GM19468 (cell line): Measurements from ENCODE around the gene NOXO1.
A peak's percentile ranks its signal among the peaks of the same experiment; 100 is the strongest.
"Not testable (repeated sequence)": the region's sequence is repeated elsewhere in the genome, so short reads cannot be mapped to it uniquely, and the experiment has no call there.

Source experiments
- ATAC-seq: cut with Tn5 transposase; IDR thresholded peaks from one replicate; pipeline ENCODE4 v1.9.1; 2021; ENCODE audit warnings: mild to moderate bottlenecking, moderate library complexity, moderate number of reproducible peaks; ENCODE audit not compliant: unreplicated experiment; ENCODE audit errors: extremely low read depth

The NOXO1 gene

DNA sequence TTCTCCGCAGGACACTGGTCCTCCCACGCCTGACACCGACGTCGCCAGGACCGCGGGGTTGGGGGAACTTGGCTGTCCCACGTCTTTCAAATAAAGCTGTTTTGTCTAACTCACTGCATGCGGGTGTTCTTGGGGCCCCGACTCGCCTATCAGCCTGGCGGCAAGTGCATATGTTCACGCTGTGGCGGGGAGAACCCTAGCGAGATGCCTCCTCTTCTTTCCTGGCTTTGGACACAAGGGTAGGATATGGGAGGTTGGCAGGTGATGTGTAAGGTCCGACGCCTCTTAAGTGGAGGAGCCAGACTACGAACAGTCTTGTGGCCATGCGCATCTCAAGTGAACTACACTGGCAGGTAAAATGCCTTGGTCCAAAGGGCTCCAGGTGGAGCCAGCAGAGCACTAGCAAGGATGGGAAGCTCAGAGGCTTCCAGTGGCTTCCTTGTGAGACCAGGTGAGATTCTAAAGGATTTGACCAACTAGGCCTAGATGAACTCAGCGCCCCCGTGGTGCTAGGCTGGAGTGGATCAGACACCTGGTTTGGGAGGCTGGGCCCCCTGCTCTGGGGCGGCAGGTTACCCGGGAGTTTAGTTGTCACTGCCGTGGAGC lies 15.8 kb downstream of the NOXO1 start:
- no peak for ATAC-seq

- ATAC-seq: peak; percentile 80
Measured at GRCh38 chr16:1964506-1965395, 16.5 kb downstream of the NOXO1 start, which contains the start of gene RPS2. Gene RPS2, minus strand, starts transcription at chr16:1964826. Its CDS starts 201 bp downstream, at chr16:1964625.

- ATAC-seq: no peak
Measured at GRCh38 chr16:1963806-1964505, 17.3 kb downstream of the NOXO1 start.

DNA sequence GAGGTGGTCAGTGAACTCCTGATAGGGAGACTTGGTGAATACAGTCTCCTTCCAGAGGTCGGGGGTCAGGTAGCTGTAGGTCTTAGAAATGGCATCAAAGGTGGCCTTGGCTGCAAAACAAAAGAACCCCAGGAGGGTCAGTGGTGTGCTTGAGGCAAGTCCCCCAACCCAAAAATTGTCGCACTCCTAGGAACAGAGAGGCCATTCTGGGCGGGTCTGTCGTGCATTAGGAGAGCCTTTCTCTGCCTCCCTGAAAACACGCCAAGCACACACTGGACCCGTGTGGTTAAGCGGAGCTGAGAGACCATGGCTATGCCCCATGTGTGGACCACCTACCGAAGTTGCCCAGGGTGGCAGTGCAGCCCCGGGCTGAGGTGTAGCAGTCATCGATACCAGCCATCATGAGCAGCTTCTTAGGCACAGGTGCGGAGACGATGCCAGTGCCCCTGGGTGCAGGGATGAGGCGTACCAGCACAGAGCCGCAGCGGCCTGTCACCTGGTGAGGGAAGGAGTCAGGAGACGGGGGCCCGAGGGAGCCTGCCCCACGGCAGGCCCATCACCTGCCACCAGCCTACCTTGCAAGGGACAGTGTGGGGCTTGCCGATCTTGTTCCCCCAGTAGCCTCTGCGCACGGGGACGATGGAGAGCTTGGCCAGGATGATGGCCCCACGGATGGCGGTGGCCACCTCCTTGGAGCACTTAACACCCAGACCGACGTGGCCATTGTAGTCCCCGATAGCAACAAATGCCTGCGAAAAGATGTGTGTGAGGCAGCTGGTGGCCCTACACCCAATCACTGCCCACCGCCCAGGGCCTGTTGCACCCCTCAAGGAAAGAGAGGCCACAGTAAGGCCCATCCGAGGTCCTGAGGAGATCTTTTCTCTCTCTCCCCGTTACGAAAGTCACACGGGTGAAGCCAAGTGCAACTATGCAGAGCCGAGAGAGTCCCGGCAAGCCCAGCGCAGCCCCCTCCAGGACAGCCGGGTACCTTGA lies 18.8 kb downstream of the NOXO1 start:
- not testable (repeated sequence) for ATAC-seq

- no peak for ATAC-seq
Measured at GRCh38 chr16:1961651-1962067, 19.6 kb downstream of the NOXO1 start.

DNA sequence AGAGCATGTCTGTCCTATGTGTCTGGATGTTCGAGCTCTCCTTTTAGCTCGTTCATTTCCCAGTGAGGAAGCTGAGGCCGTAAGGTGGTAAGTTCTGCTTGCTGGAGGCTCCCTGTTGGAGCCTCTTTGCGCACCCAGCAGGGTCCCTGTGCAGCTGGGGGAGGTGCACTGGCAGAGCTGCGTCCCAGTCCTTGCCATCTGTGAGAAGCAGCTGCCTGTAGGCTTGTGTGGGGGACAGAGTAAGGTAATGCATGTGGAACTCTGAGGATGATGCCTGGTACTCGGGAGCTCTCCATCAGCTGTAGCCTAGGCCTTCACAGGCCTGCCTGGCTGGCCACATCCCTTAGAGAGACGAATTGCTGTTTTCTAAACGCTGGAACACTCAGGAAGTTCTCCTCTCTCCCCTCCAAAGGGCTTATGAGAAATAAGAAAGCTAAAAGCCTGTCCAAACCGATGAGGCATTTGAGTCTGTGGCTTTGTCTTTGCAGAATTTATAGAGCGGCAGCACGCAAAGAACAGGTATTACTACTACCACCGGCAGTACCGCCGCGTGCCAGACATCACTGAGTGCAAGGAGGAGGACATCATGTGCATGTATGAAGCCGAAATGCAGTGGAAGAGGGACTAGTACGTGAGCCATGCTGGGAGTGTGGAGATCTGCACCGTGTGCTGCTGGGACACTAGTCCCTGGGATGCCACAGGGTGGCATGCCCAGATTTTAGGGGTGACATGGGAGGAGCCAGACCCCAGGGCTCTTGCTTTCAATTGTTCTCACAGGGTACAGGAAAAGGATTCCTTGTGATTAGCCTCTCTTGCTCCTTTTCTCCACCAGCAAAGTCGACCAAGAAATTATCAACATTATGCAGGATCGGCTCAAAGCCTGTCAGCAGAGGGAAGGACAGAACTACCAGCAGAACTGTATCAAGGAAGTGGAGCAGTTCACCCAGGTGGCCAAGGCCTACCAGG lies 20.3 kb downstream of the NOXO1 start:
- no peak for ATAC-seq

GRCh38 chr16:1959269-1960039 lies 21.8 kb downstream of the NOXO1 start, which contains the start of gene NDUFB10:
Gene NDUFB10, plus strand, starts transcription at chr16:1959538. Its CDS starts 87 bp downstream, at chr16:1959625.
- ATAC-seq: peak; percentile 84

DNA sequence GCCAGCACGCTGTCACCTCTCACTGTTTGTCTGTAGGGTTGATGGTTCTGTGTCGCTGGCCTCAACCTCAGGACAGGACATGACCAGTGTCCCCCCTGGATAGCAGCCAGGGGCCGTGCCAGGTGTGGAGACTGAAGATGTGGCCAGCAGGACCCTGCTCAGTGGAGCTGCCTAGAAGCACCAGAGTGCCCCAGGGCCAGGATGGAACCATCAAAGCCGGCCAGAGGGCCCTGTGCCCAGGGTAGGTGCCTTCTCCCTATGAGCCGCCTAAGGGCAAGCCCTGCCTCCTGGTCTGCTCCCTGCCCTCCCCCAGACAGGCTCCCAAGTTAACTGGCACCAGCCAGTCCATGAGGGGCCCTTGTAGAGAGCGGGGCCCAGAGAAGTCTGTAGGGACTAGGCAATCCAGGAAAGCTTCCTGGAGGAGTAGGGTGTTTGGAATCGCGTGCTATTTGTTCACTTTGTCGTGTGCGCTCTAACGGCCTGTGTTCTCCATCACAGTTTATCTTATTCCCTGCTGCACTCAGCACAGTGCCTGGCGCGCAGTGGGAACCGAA lies 22.5 kb downstream of the NOXO1 start:
- no peak for ATAC-seq

DNA sequence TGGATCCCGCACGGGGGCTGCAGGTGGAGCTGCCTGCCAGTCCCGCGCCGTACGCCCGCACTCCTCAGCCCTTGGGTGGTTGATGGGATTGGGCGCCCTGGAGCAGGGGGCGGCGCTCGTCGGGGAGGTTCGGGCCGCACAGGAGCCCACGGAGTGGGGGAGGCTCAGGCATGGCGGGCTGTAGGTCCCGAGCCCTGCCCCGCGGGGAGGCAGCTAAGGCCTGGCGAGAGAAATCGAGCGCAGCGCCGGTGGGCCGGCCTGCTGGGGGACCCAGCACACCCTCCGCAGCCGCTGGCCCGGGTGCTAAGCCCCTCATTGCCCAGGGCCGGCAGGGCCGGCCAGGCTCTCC lies 23.2 kb downstream of the NOXO1 start:
- not testable (repeated sequence) for ATAC-seq

GRCh38 chr16:1957434-1958142 lies 23.7 kb downstream of the NOXO1 start:
- ATAC-seq: not testable (repeated sequence)

GRCh38 chr16:1953734-1954133 lies 27.5 kb downstream of the NOXO1 start:
- no peak for ATAC-seq

GRCh38 chr16:1950559-1950958 lies 30.7 kb downstream of the NOXO1 start:
- no peak for ATAC-seq

DNA sequence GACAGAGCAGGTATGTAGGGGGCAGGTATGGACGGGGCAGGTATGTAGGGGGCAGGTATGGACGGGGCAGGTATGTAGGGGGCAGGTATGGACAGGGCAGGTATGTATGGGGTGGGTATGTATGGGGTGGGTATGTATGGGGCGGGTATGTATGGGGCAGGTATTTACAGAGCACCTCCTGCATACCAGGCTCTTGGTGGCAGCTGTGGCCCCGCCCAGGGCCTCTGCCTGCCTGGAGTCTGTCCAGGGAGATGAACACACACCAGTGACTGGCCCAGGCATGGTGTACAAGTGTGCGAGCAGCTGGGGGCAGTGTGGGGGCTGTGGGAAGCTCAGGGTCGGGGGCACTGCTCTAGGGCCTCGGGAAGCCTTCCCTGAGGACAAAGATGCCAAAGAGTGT lies 31.2 kb downstream of the NOXO1 start:
- ATAC-seq: no peak

GRCh38 chr16:1949507-1949906 lies 31.8 kb downstream of the NOXO1 start:
- no peak for ATAC-seq

DNA sequence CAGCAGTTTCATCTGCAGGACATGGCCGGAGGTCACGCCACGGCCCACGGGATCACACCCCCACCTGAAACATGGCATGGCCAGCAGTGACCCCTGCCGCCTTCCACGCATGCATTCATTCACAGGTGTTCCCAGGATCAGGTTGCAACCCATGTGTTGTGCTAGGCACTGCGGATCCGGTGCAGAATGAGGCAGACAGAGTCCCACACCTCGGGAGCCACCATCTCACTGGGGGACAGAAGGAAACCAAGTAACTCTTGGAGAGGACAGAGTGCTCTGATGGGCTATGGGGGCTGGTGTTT lies 33.9 kb downstream of the NOXO1 start:
- ATAC-seq: no peak

GRCh38 chr16:1946495-1947368 lies 34.5 kb downstream of the NOXO1 start:
- ATAC-seq: no peak
